HK-2 (cell line): ENCODE measurements around the gene ZNF518A.

Experiments used
- DNase-seq: peaks from one replicate; pipeline ENCODE4 v3.0.0-alpha.2; 2018; ENCODE audit not compliant: unreplicated experiment

The ZNF518A gene, protein sequence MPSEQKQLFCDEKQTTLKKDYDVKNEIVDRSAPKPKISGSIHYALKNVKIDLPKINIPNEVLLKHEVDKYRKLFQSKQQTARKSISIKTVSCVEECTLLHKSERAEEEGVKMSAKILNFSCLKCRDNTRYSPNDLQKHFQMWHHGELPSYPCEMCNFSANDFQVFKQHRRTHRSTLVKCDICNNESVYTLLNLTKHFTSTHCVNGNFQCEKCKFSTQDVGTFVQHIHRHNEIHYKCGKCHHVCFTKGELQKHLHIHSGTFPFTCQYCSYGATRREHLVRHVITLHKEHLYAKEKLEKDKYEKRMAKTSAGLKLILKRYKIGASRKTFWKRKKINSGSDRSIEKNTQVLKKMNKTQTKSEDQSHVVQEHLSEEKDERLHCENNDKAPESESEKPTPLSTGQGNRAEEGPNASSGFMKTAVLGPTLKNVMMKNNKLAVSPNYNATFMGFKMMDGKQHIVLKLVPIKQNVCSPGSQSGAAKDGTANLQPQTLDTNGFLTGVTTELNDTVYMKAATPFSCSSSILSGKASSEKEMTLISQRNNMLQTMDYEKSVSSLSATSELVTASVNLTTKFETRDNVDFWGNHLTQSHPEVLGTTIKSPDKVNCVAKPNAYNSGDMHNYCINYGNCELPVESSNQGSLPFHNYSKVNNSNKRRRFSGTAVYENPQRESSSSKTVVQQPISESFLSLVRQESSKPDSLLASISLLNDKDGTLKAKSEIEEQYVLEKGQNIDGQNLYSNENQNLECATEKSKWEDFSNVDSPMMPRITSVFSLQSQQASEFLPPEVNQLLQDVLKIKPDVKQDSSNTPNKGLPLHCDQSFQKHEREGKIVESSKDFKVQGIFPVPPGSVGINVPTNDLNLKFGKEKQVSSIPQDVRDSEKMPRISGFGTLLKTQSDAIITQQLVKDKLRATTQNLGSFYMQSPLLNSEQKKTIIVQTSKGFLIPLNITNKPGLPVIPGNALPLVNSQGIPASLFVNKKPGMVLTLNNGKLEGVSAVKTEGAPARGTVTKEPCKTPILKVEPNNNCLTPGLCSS (N-terminal part only)

DNA sequence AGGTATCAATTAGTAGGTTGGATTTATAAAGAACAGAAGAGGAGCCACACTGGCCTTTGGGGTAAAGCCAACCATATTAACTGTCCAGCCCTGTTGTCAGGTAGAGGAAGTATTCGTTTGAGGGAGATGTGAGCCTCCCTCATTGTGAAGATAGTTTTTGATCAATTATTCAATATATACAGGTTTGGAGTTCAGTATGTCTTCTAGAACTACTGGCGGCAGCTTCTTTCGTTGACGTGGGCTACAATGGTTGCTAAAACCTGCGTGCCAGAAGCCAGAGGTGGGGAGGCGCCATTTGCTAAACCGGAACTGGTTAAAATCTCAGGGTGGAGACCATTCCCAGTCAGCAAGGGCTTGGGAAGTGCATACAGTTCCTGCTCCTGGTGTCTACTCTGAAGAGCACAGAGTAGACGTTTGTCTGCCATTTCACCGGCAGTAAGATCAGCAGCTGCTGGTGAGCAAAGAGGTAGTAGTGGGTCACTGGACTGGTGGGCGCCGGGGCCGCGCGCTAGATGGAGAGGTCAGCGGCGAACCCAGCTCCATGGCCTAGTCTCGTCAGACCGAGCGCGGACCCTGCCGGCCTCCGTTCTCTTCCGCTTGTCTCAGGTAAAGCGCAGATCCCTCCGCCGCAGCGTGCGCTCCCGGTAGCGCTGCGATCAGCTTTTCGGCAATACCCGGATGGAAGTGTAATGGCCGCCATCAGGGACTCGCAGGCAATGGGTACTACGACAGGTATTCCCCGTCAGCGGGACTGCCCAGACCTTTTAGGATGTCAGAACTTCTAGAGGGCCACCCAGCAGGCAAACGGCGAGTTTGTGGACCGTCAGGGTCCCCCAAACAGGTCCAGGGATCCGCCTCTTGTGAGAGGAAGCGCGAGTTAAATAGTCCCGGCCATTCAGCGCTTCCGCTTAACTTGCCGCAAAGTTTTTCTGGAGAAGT, at the start of gene ZNF518A:
TSS of gene ZNF518A (plus strand) at position 911 of the 939 bp plus-strand sequence. CDS start 26,026 bp downstream, outside the sequence.
- peak; percentile 96 for DNase-seq

GRCh38 chr10:96082153-96082552, 47.9 kb upstream of the ZNF518A start:
- DNase-seq, result no peak

DNA sequence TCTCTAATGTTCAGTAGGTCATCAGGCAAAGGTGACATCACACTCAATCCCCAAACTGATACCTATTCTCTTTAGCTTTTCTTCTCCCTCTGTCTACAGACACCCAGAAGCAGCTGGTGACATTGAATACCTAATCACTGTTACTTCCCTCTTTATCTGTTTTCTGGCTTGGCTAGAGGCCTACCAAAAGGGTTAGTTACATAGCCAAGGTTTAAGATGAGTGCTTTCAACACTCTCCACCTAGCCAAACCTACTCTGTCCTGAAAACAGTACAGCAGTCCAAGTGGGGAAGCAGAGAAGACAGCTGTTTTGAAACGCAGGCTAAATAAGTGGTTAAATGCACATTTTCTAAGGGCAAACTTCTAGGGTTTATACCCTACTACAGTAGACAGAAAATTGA, 47.3 kb upstream of the ZNF518A start:
- no peak for DNase-seq

DNA sequence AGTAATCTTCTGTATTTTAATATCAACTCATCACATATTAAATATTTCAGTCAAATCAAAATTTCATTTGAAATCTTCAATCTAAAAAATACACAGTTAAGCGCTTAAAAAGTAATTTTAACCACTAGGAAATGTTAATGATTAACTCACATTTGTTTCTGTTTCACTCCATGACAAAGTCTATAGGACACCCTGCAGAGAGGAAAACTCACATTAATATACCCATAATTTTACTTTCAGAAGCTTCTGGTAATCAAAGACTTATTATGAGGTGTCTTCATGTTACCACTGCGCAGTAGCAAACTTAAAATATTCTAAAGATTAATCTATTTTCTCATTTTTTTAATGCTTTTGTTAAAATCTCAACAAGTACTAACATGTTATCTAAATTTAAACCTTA, 41.0 kb upstream of the ZNF518A start:
- no peak for DNase-seq

DNA sequence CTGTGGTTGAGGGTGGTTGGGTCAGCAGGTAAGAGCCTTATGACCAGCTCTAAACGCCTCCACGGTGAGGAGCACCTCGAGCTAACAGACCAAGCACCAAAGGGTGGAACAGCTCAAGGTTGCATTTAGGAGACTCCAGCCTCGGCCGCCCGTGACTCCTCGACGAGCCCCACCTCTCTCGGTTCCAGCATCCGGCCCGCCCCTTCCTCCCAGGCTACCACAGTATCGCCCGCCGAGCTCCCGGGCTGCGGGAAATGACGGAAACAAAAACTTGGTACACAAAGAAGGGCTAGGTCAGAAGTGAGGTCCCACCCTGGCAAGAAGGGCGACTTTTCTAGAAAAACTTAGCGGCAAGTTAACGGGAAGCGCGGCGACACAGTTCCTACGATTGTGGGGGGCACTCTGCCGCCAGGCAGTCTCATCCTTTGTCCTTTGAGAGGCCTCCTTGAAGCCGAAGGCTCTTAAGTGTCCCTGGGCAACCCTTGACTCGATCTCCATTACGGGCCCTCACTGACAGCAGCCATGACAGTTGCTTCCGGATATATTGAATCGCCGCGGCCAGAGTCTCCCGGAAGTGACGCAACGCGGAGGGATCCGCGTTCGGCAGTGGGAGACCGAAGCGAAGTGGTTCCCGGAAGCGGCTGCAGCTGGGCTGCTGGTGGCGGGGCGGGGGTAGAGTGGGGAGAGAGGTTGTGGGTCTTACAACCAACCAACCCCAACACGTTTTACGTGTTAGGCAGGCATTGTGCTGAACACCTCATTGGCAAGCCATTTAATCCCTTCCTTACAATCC, 40.2 kb upstream of the ZNF518A start:
- DNase-seq, result peak; percentile 95

DNA sequence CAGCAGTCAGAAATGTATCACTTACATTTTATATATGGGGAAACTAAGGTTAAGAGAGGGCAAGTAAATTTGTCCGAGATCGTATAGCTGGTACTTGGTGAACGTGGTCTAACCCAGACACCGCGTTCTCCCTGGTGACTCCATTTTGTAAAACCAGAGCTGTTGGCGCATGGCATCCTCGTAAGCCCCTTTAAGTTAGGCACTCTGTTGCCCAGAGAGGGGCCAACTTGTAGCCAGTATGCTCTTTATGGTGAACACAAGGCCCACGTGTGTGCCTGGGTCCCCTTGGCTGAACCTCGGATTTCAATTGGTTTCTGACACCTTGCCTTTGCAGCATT, 39.7 kb upstream of the ZNF518A start:
- DNase-seq, result no peak

DNA sequence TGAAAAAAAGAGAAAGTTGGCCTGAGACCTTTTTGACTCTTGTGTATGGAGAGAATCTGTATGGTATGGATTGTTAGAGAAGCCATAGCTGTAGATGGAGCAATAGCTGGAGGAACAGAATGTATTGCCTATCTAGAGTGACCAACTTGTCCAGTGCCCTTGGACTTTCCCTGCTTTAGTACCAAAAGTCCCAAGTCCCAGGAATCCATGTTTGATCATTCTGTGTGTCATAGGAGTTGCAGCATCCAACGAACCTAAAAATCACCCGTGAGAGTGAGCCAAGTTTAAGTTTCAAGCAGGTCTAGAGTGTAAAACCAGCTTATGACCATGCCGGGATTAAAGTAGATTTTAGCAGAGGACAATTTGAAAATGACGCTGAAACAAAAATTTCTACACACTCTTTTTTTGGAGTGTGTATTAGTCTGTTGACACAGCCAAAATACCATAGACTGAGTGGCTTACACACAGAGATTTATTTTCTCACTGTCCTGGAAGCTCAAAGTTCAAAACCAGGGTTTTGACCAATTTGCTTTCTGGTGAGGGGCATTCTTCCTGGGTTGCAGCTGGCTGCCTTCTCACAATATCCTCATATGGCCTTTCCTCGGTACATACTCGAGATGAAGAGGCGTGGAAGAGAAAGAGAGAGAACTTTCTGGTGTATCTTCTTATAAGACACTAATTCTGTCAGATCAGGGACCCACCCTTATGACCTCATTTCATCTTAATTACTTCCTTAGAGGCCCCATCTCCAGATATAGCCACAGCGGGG, 36.9 kb upstream of the ZNF518A start:
- DNase-seq, result no peak

GRCh38 chr10:96093948-96094347, 36.1 kb upstream of the ZNF518A start:
- no peak for DNase-seq

DNA sequence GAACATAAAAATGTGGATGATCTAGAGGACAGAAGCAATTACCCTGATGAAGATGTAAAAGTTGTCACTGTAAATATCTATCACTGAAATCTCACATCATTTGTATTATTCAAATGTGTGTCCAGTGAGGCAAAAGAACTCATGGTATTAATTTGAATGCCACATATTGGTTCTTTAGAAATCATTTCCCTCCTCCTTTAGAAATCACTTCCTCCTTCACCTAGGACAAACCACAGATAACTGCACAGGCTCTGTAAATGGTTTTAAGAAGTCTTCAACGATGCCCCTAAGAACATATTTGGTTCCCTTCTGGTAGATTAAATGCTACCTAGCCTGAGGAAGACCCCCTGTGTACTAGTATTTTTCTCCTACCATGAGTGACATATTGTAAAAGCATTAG, 33.1 kb upstream of the ZNF518A start:
- DNase-seq, result no peak

DNA sequence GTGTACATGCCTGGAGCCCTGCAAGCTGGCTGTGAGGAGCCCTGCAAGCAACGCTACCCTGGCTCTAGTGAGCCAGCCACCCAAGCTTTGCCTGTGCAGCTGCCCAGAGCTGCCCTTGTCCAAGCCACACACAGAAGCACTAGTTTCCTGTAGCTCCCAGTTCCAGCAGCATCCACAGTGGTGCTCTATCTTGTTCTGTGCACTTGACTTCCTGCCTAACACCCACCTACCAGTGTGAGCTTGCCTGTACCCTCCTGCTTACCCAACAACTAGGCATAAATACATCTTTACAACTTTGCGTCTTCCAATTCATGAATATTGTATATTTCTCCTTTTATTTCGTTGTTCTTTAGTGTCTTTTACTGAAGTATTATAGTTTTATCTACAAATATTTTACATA, 32.2 kb upstream of the ZNF518A start:
- no peak for DNase-seq

- no peak for DNase-seq
Observed at GRCh38 chr10:96107623-96108038, 22.5 kb upstream of the ZNF518A start.

DNA sequence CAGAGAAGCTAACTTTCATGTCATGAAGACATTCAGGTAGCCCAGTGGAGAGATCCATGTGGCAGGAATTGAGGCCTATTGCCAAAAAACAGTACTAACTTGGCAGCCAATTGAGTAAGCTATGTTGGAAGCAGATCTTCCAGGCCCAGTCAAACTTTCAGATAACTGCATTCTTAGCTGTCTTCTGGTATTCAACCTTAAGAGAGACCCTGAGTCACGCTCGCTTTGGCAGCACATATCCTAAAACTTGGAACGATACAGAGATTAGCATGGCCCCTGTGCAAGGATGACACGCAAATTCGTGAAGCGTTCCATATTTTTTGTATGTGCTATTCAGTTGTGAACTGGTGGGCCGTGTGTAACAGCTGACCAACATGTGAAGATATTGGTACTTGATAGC, 17.6 kb upstream of the ZNF518A start:
- DNase-seq, result no peak

DNA sequence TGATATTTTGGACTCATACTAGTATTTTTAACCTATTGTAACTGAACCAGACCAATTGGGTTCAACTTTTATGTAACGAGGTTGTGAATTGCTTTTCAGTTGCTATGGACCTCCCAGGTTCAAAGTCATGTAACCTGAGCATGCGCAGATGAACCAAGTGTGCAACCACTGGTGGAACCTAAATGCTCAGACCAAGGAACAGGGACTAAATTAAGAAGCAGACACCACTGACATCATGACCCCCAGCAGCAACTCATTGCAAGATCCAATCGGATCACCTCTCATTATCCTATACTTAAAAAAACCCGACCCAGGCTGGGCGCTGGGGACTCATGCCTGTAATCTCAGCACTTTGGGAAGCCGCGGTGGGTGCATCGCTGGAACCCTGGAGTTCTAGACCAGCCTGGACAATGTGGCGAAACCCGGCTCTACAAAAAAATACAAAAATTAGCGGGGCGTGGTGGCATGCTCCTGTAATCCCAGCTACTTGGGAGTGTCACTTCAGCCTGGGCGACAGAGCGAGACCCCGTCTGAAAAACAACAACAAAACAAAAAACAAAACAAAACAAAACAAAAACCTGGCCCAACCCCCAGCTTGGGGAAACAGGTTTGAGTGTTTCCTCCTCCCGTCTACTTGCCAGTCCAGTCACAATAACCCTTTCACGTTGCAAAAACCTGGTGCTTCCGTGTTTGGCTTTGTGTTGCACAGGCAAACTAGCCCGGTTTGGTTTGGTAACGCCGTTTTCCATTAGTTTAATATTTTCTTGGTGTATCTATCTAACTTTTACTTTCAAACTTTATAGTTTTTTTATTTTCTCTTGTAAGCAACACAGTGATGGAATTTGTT, 11.3 kb upstream of the ZNF518A start:
- DNase-seq, result no peak

DNA sequence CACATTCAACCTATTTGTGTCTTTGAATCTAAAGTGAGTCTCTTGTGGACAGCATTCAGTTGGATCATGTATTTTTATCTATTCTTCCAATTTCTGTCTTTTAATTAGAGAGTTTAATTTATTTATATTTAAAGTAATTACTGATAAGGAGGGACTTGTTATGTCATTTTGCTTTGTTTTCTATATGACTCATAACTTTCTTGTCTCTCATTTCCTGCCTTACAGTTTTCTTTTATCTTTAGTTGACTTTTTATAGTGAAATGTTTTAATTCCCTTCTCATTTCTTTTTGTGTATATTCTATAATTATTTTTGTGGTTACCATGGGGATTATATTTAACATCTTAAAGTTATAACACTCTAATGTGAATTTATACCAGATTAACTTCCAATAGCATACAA, 7.3 kb upstream of the ZNF518A start:
- DNase-seq, result no peak

DNA sequence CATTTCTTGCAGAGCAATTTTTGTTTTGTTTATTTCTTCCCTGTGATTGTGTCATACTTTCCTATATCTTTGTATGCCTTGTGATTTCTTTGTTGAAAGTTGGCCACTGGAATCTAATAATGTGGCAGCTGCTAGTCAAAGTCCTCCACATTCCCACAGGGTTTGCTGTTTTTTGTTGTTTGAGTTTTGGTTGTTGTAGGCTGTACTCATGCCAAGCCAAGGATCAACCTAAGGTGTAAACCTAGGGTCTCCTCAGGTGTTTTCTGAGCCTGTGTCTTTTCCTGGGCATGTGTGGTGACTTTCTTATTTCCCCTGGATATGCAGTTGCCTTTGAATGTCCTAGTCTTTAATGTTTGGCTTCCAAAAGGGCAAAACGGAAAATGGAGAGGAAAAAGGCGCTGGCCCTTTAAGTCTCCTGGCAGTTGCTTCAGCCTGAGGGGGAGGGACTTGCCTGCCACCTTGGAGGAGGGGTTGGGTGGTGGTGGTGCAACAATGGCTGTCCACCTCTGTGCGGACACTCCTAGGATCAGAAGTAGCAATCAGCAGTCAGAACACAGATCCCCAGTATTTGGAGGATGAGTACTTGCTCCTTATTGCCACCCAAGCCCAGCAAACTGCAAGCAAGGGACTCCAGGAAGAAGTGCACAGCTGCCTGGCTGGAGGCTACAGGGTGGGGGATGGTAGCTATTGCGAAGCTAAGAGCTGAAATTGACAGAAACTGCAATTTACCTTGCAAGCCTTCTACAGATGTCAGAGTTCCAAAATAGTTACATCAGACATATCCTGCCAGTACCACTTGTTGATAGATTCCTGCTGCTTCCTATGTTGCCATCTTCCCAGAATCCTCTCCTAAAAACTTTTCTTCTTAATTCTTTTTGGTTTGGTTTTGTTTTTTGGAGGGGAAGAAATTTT, 5.6 kb upstream of the ZNF518A start:
- peak; percentile 47 for DNase-seq

DNA sequence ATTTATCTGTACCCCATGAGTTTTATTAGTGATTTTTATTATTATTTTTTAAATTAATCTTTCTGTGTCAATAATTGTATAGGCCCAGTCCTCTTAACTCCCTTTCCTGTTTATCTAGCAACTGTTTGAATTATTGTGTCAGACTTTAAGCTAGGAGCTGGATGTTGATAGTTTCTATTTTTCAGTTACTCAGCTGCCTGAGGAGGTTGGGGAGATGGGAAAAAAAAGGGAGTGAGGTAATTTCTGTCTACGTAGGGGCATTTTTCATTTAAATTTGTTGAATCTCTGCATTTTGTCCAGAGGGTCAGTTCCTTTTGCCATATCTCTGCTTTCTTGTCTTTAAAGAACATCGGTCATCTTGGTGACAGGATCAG, 5.0 kb upstream of the ZNF518A start:
- no peak for DNase-seq

DNA sequence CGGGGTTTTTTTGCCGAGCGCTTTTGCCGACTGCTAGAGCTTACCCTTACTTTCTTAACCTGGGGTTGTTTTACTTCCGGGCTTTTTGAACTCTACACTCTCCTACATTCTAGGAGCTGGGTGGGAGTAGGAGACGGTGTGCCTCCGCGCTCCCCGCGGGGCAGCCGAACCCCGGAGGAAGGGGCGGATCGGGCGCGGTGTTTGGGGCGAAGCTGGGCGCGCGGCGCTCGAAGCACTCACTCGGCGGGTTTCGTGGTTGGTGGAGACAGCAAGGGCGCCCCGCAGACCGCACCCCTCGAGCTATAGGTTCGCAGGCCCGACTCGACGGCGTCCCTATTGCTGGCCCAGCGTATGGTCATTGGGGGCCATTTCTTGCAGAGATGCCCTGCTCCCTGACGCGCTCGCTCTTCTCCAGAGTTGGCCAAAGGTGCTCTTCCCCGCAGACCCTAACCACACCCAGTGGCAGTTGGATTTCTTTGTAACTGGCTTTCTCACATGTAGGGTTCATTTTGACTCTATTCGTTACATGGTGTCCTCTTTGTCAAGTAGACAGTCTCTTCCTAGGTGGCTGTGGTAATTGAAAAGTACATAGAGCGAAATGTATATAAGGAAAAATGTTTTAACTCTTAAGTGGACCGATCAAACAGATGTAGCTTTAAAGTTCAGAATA, 364 bp downstream of the ZNF518A start:
- DNase-seq, result peak; percentile 88
